Astrocyte (in vitro differentiated cells and primary cell): ENCODE results near the gene PLA2G6. TPM values are rescaled to one million over a fixed set of nuclear protein-coding genes. Genes with fewer than 3 reads are reported as not detected.

Source experiments
- DNase-seq: peaks from one replicate; pipeline ENCODE4 v3.0.0-alpha.2; 2010; ENCODE audit warnings: low read depth
- FAIRE-seq: peaks from 2 replicates; lab custom pipeline; 2011; peaks lifted over from hg19 to GRCh38; lab: Jason Lieb, UNC
- H2AFZ ChIP-seq: 2 replicates; pipeline ENCODE4 v1.6.0; 2012; ENCODE audit warnings: low read depth, low read length, inconsistent platforms
- H3K27ac ChIP-seq: 2 replicates; pipeline ENCODE4 v1.5.1; 2011; ENCODE audit warnings: low read depth, low read length, inconsistent platforms
- H3K27me3 ChIP-seq: 2 replicates; pipeline ENCODE4 v1.6.0; 2011; ENCODE audit warnings: low read length, inconsistent platforms; ENCODE audit not compliant: insufficient read depth
- H3K36me3 ChIP-seq: 2 replicates; pipeline ENCODE4 v1.5.1; 2011; ENCODE audit warnings: low read length, inconsistent platforms; ENCODE audit not compliant: insufficient read depth
- H3K4me1 ChIP-seq: 2 replicates; pipeline ENCODE4 v1.5.1; 2011; ENCODE audit warnings: low read length, inconsistent platforms; ENCODE audit not compliant: insufficient read depth
- H3K4me2 ChIP-seq: 2 replicates; pipeline ENCODE4 v1.6.0; 2012; ENCODE audit warnings: low read length, inconsistent platforms
- H3K4me3 ChIP-seq: 2 replicates; pipeline ENCODE4 v1.5.1; 2011; ENCODE audit warnings: low read depth, mild to moderate bottlenecking, low read length, inconsistent platforms; ENCODE audit not compliant: insufficient read depth
- H3K79me2 ChIP-seq: 2 replicates; pipeline ENCODE4 v1.6.0; 2012; ENCODE audit warnings: mild to moderate bottlenecking, low read length, inconsistent platforms; ENCODE audit not compliant: insufficient read depth
- H3K9ac ChIP-seq: 2 replicates; pipeline ENCODE4 v1.6.0; 2012; ENCODE audit warnings: mild to moderate bottlenecking, low read length, inconsistent platforms
- H3K9me3 ChIP-seq: 2 replicates; pipeline ENCODE4 v1.5.1; 2012; ENCODE audit warnings: low read depth, mild to moderate bottlenecking, low read length, inconsistent platforms; ENCODE audit not compliant: insufficient read depth
- H4K20me1 ChIP-seq: 2 replicates; pipeline ENCODE4 v1.6.0; 2012; ENCODE audit warnings: low read length, inconsistent platforms; ENCODE audit not compliant: insufficient read depth
- H3K27ac Mint-ChIP-seq: one replicate; pipeline ENCODE4 v1.8.0; 2021; ENCODE audit warnings: mild to moderate bottlenecking, mixed read lengths; ENCODE audit not compliant: unreplicated experiment
- H3K27me3 Mint-ChIP-seq: one replicate; pipeline ENCODE4 v1.8.0; 2021; ENCODE audit warnings: low read depth, mixed read lengths; ENCODE audit not compliant: unreplicated experiment
- H3K36me3 Mint-ChIP-seq: one replicate; pipeline ENCODE4 v1.8.0; 2021; ENCODE audit warnings: low read depth, mixed read lengths; ENCODE audit not compliant: unreplicated experiment
- H3K4me1 Mint-ChIP-seq: one replicate; pipeline ENCODE4 v1.8.0; 2021; ENCODE audit warnings: low read depth, mixed read lengths; ENCODE audit not compliant: unreplicated experiment
- H3K4me3 Mint-ChIP-seq: one replicate; pipeline ENCODE4 v1.8.0; 2021; ENCODE audit warnings: mild to moderate bottlenecking, moderate library complexity, mixed read lengths; ENCODE audit not compliant: unreplicated experiment
- H3K9me3 Mint-ChIP-seq: one replicate; pipeline ENCODE4 v1.8.0; 2021; ENCODE audit warnings: mild to moderate bottlenecking, mixed read lengths; ENCODE audit not compliant: unreplicated experiment
- CTCF ChIP-seq: IDR thresholded peaks from 2 replicates; pipeline ENCODE4 v1.5.1; 2011; ENCODE audit warnings: low read depth, mild to moderate bottlenecking, inconsistent platforms, low read length, moderate library complexity; ENCODE audit not compliant: insufficient read depth
- EZH2 ChIP-seq: IDR thresholded peaks from 2 replicates; pipeline ENCODE4 v1.6.1; 2012; ENCODE audit warnings: mild to moderate bottlenecking, low read length, inconsistent platforms; ENCODE audit not compliant: insufficient read depth
- total RNA-seq: library from RNA; stranded (reverse); gene quantifications from 2 replicates; pipeline ENCODE4 v1.2.1, GENCODE V29; 2021

The PLA2G6 gene
- total RNA-seq, 1 donor from 2014 or later, result 10.0 TPM

DNA sequence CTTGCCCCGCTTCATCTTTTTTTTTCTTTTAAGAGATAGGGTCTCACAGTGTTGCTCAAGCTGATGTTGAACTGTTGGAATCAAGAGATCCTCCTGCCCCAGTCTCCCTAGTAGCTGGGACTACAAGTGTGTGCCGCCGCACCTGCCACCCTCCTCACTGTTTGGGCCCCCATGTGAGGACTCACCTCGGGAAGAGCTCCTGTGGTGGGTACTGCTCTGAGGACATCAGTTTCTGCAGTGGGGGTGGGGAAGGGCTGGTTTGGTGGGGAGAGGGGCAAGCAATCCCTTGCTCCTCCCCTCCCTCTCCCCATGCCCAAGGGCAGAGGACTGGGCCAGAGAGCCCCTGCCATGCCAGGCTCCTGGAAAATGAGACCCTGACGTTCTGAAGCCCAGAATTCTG lies 96.1 kb downstream of the PLA2G6 start:
- no peaks in the 10 kb centered on the region for H4K20me1 ChIP-seq
- H3K9me3 ChIP-seq, result no peaks in the 10 kb centered on the region
- no peak for TF ChIP-seq EZH2
- TF ChIP-seq CTCF, result no peak
- no peak overlapping the region for H3K4me3 ChIP-seq
- H3K9me3 Mint-ChIP-seq, result no peaks in the 10 kb centered on the region
- H3K9ac ChIP-seq, result no peak overlapping the region
- H3K36me3 Mint-ChIP-seq, result peaks cover 6% of the 10 kb centered on the region
- H3K79me2 ChIP-seq, result no peaks in the 10 kb centered on the region
- peaks cover 14% of the 10 kb centered on the region for H3K27me3 ChIP-seq
- peaks cover 7% of the 10 kb centered on the region for H3K27me3 Mint-ChIP-seq
- H3K4me1 Mint-ChIP-seq, result no peaks in the 10 kb centered on the region
- peaks cover 4% of the 10 kb centered on the region for H3K4me1 ChIP-seq
- no peaks in the 10 kb centered on the region for H3K36me3 ChIP-seq
- H2AFZ ChIP-seq, result no peak overlapping the region
- no peak overlapping the region for H3K27ac Mint-ChIP-seq
- H3K27ac ChIP-seq, result no peak overlapping the region
- FAIRE-seq (no peak), DNase-seq (no peak)
- H3K4me2 ChIP-seq, result no peak overlapping the region
- H3K4me3 Mint-ChIP-seq, result no peak overlapping the region

- FAIRE-seq, result no peak
Measured at GRCh38 chr22:38085056-38085455, 96.6 kb downstream of the PLA2G6 start.

More at GRCh38 chr22:38085056-38085455, 96.6 kb downstream of the PLA2G6 start:
- TF ChIP-seq EZH2, result no peak
- no peak for TF ChIP-seq CTCF
- Histone ChIP-seq H3K4me1 (peaks cover 4% of the 10 kb centered on the region), H3K27me3 (peaks cover 18% of the 10 kb centered on the region), H3K79me2 (no peaks in the 10 kb centered on the region), H3K4me3 (no peak overlapping the region), H2AFZ (no peak overlapping the region), H3K9ac (no peak overlapping the region), H3K4me2 (no peak overlapping the region), H3K27ac (no peak overlapping the region), H4K20me1 (no peaks in the 10 kb centered on the region), H3K36me3 (no peaks in the 10 kb centered on the region), H3K9me3 (no peaks in the 10 kb centered on the region)
- Mint-ChIP-seq H3K27me3 (peaks cover 6% of the 10 kb centered on the region), H3K36me3 (peaks cover 6% of the 10 kb centered on the region), H3K4me1 (no peaks in the 10 kb centered on the region), H3K9me3 (no peaks in the 10 kb centered on the region), H3K4me3 (no peak overlapping the region), H3K27ac (no peak overlapping the region)
- no peak for DNase-seq
